ENCODE measurements around the gene CDX2.

GRCh38 chr13:27973961-27974662, 5.0 kb upstream of the CDX2 start:
- TF ChIP-seq CTCF (IDR thresholded peaks at IDR 0.05): no peak
- TF ChIP-seq POLR2A (IDR thresholded peaks at IDR 0.05): no peak

Data from lower leg skin (tissue), 3 donors.